ENCODE data around the gene BMERB1.
A peak's percentile ranks its signal among the peaks of the same experiment; 100 is the strongest.
"Not testable (repeated sequence)": the region's sequence is repeated elsewhere in the genome, so short reads cannot be mapped to it uniquely, and the experiment has no call there.

The BMERB1 gene

GRCh38 chr16:15425861-15426260, 8.5 kb upstream of the BMERB1 start:
- DNase-seq (ENCODE audit: low read depth) = no peak

- DNase-seq (ENCODE audit: low read depth) = no peak
Measured at GRCh38 chr16:15426796-15427195, 7.6 kb upstream of the BMERB1 start.

- peak; percentile 36 for DNase-seq (ENCODE audit: low read depth)
Measured at GRCh38 chr16:15427648-15428239, 6.6 kb upstream of the BMERB1 start.

GRCh38 chr16:15430884-15431283, 3.5 kb upstream of the BMERB1 start:
- not testable (repeated sequence) for DNase-seq (ENCODE audit: low read depth)

- DNase-seq (ENCODE audit: low read depth) = no peak
Measured at GRCh38 chr16:15434079-15434424, 336 bp upstream of the BMERB1 start.

- no peak for DNase-seq (ENCODE audit: low read depth)
Measured at GRCh38 chr16:15435216-15435864, 952 bp downstream of the BMERB1 start.

GRCh38 chr16:15439102-15439501, 4.7 kb downstream of the BMERB1 start:
- DNase-seq (ENCODE audit: low read depth) = no peak

GRCh38 chr16:15439521-15439920, 5.1 kb downstream of the BMERB1 start:
- no peak for DNase-seq (ENCODE audit: low read depth)

- no peak for DNase-seq (ENCODE audit: low read depth)
Measured at GRCh38 chr16:15440852-15441251, 6.5 kb downstream of the BMERB1 start.

- not testable (repeated sequence) for DNase-seq (ENCODE audit: low read depth)
Measured at GRCh38 chr16:15442140-15442539, 7.8 kb downstream of the BMERB1 start.

- DNase-seq (ENCODE audit: low read depth) = no peak
Measured at GRCh38 chr16:15443753-15444152, 9.4 kb downstream of the BMERB1 start.

- no peak for DNase-seq (ENCODE audit: low read depth)
Measured at GRCh38 chr16:15444264-15444663, 9.9 kb downstream of the BMERB1 start.

GRCh38 chr16:15445450-15445849, 11.1 kb downstream of the BMERB1 start:
- DNase-seq (ENCODE audit: low read depth) = no peak

- DNase-seq (ENCODE audit: low read depth) = no peak
Measured at GRCh38 chr16:15446901-15447300, 12.5 kb downstream of the BMERB1 start.

- no peak for DNase-seq (ENCODE audit: low read depth)
Measured at GRCh38 chr16:15450624-15451023, 16.2 kb downstream of the BMERB1 start.

- no peak for DNase-seq (ENCODE audit: low read depth)
Measured at GRCh38 chr16:15451098-15451731, 16.8 kb downstream of the BMERB1 start.

- DNase-seq (ENCODE audit: low read depth) = no peak
Measured at GRCh38 chr16:15452246-15452855, 18.0 kb downstream of the BMERB1 start.

- DNase-seq (ENCODE audit: low read depth) = not testable (repeated sequence)
Measured at GRCh38 chr16:15453296-15453695, 18.9 kb downstream of the BMERB1 start.

GRCh38 chr16:15454933-15455332, 20.5 kb downstream of the BMERB1 start:
- not testable (repeated sequence) for DNase-seq (ENCODE audit: low read depth)

- DNase-seq (ENCODE audit: low read depth) = no peak
Measured at GRCh38 chr16:15457400-15457799, 23.0 kb downstream of the BMERB1 start.

- DNase-seq (ENCODE audit: low read depth) = no peak
Measured at GRCh38 chr16:15457958-15458357, 23.6 kb downstream of the BMERB1 start.

GRCh38 chr16:15459791-15460190, 25.4 kb downstream of the BMERB1 start:
- no peak for DNase-seq (ENCODE audit: low read depth)

GRCh38 chr16:15460601-15461000, 26.2 kb downstream of the BMERB1 start:
- DNase-seq (ENCODE audit: low read depth) = no peak
